PC-9 (cell line): ENCODE results near the gene SPRYD7.

Experiments
- CTCF ChIP-seq: fragments of 200-600 bp; sonication (generic); conservative IDR thresholded peaks from 2 replicates; pipeline ENCODE4 v1.6.1; 2017; ENCODE audit warnings: mixed run types, antibody characterized with exemption, mild to moderate bottlenecking, moderate library complexity
- EZH2 ChIP-seq: fragments of 200-600 bp; sonication (generic); IDR thresholded peaks from 2 replicates; pipeline ENCODE4 v1.8.0; 2017; ENCODE audit warnings: antibody characterized with exemption, low read depth

- TF ChIP-seq CTCF: no peak
- TF ChIP-seq EZH2: no peak
Observed at GRCh38 chr13:49936968-49937273, 781 bp upstream of the SPRYD7 start.
